H9 (cell line): Measurements from ENCODE around the gene IGF1. TPM values are rescaled to one million over a fixed set of nuclear protein-coding genes. Genes with fewer than 3 reads are reported as not detected.

ENCODE experiments used
- DNase-seq: peaks from one replicate; pipeline ENCODE4 v3.0.0-alpha.2; 2017
- H2AFZ ChIP-seq: one replicate; pipeline ENCODE4 v1.6.1; 2013; ENCODE audit warnings: mild to moderate bottlenecking, low read length, control low read depth, moderate library complexity
- H2AK5ac ChIP-seq: 2 replicates; pipeline ENCODE4 v1.6.1; 2013; ENCODE audit warnings: low read length, control low read depth, mixed read lengths; ENCODE audit not compliant: insufficient read length
- H2BK120ac ChIP-seq: one replicate; pipeline ENCODE4 v1.6.1; 2013; ENCODE audit warnings: low read depth, mild to moderate bottlenecking, low read length, control low read depth, inconsistent platforms; ENCODE audit not compliant: poor library complexity, severe bottlenecking
- H2BK12ac ChIP-seq: 2 replicates; pipeline ENCODE4 v1.6.1; 2013; ENCODE audit warnings: low read length, control low read depth, mixed read lengths, low read depth; ENCODE audit not compliant: insufficient read length
- H2BK15ac ChIP-seq: 2 replicates; pipeline ENCODE4 v1.6.1; 2013; ENCODE audit warnings: low read depth, low read length, control low read depth
- H2BK20ac ChIP-seq: one replicate; pipeline ENCODE4 v1.6.1; 2013; ENCODE audit warnings: low read depth, mild to moderate bottlenecking, low read length, control low read depth, inconsistent platforms; ENCODE audit not compliant: poor library complexity, severe bottlenecking
- H2BK5ac ChIP-seq: 2 replicates; pipeline ENCODE4 v1.6.1; 2013; ENCODE audit warnings: low read length, control low read depth, mixed read lengths; ENCODE audit not compliant: insufficient read length
- H3K14ac ChIP-seq: 2 replicates; pipeline ENCODE4 v1.6.1; 2013; ENCODE audit warnings: low read length, control low read depth; ENCODE audit not compliant: insufficient read depth
- H3K18ac ChIP-seq: 2 replicates; pipeline ENCODE4 v1.6.1; 2013; ENCODE audit warnings: low read depth, mild to moderate bottlenecking, mixed read lengths, low read length, control low read depth; ENCODE audit not compliant: insufficient read length
- H3K23ac ChIP-seq: 2 replicates; pipeline ENCODE4 v1.6.1; 2013; ENCODE audit warnings: low read length, control low read depth, mixed read lengths, low read depth; ENCODE audit not compliant: insufficient read length
- H3K23me2 ChIP-seq: 2 replicates; pipeline ENCODE4 v1.6.1; 2013; ENCODE audit warnings: low read depth, mild to moderate bottlenecking, mixed read lengths, low read length, control low read depth; ENCODE audit not compliant: insufficient read length, poor library complexity, severe bottlenecking
- H3K27ac ChIP-seq: 2 replicates; pipeline ENCODE4 v1.5.1; 2013; ENCODE audit warnings: low read length, control low read depth, mixed read lengths, low read depth; ENCODE audit not compliant: insufficient read length
- H3K27me3 ChIP-seq: 2 replicates; pipeline ENCODE4 v1.6.1; 2013; ENCODE audit warnings: low read length, control low read depth, inconsistent platforms; ENCODE audit not compliant: insufficient read depth
- H3K4ac ChIP-seq: 2 replicates; pipeline ENCODE4 v1.6.1; 2013; ENCODE audit warnings: low read depth, mild to moderate bottlenecking, control low read depth, inconsistent platforms, low read length, moderate library complexity
- H3K4me1 ChIP-seq: 2 replicates; pipeline ENCODE4 v1.6.1; 2013; ENCODE audit warnings: low read length, control low read depth, inconsistent platforms; ENCODE audit not compliant: insufficient read depth
- H3K4me2 ChIP-seq: 2 replicates; pipeline ENCODE4 v1.6.1; 2013; ENCODE audit warnings: low read length, control low read depth, mixed read lengths; ENCODE audit not compliant: insufficient read length, insufficient read depth
- H3K56ac ChIP-seq: 2 replicates; pipeline ENCODE4 v1.6.1; 2013; ENCODE audit warnings: low read depth, mild to moderate bottlenecking, mixed read lengths, low read length, control low read depth; ENCODE audit not compliant: insufficient read length
- H3K79me1 ChIP-seq: 2 replicates; pipeline ENCODE4 v1.6.1; 2013; ENCODE audit warnings: low read depth, mild to moderate bottlenecking, moderate library complexity, low read length, control low read depth, inconsistent platforms; ENCODE audit not compliant: insufficient read depth, poor library complexity, severe bottlenecking
- H3K79me2 ChIP-seq: 2 replicates; pipeline ENCODE4 v1.6.1; 2013; ENCODE audit warnings: low read length, control low read depth, inconsistent platforms; ENCODE audit not compliant: insufficient read depth
- H3K9ac ChIP-seq: 2 replicates; pipeline ENCODE4 v1.6.1; 2013; ENCODE audit warnings: low read length, control low read depth, mixed read lengths; ENCODE audit not compliant: insufficient read length; ENCODE audit errors: extremely low read depth
- H3K9me3 ChIP-seq: one replicate; pipeline ENCODE4 v1.6.1; 2013; ENCODE audit warnings: low read depth, low read length, inconsistent platforms; ENCODE audit not compliant: control insufficient read depth
- H3T11ph ChIP-seq: one replicate; pipeline ENCODE4 v1.6.1; 2013; ENCODE audit warnings: mild to moderate bottlenecking, low read length, control low read depth, inconsistent platforms
- H4K20me1 ChIP-seq: one replicate; pipeline ENCODE4 v1.6.1; 2013; ENCODE audit not compliant: control insufficient read depth, insufficient read length, insufficient read depth
- H4K5ac ChIP-seq: 2 replicates; pipeline ENCODE4 v1.6.1; 2013; ENCODE audit warnings: low read depth, mild to moderate bottlenecking, mixed read lengths, low read length, control low read depth; ENCODE audit not compliant: insufficient read length
- H4K8ac ChIP-seq: replicated peaks from 2 replicates; pipeline ENCODE4 v1.6.1; 2013; ENCODE audit warnings: low read length, control low read depth, mixed read lengths, low read depth; ENCODE audit not compliant: insufficient read length
- H4K91ac ChIP-seq: 2 replicates; pipeline ENCODE4 v1.6.1; 2013; ENCODE audit warnings: low read depth, mild to moderate bottlenecking, moderate library complexity, mixed read lengths, low read length, control low read depth; ENCODE audit not compliant: insufficient read length
- H3K27ac Mint-ChIP-seq, 3 experiments: 2 replicates in 2 of 3; 3 replicates in 1 of 3; pipeline ENCODE4 v1.8.0; 2020 to 2021; ENCODE audit warnings: mixed read lengths in 3 of 3, mild to moderate bottlenecking in 1 of 3, moderate library complexity in 1 of 3
- H3K27me3 Mint-ChIP-seq: 2 replicates; pipeline ENCODE4 v1.8.0; 2021; ENCODE audit warnings: low read depth, mild to moderate bottlenecking, moderate library complexity, mixed read lengths
- H3K36me3 Mint-ChIP-seq, 3 experiments: 2 replicates in 2 of 3; 3 replicates in 1 of 3; pipeline ENCODE4 v1.8.0; 2020 to 2021; ENCODE audit warnings: low read depth in 3 of 3, mixed read lengths in 3 of 3; ENCODE audit not compliant: insufficient read depth in 1 of 3
- H3K4me1 Mint-ChIP-seq, 2 experiments: 2 replicates each; pipeline ENCODE4 v1.8.0; 2020; ENCODE audit warnings: mixed read lengths in 2 of 2
- H3K4me3 Mint-ChIP-seq, 2 experiments: 2 replicates in 1 of 2; 3 replicates in 1 of 2; pipeline ENCODE4 v1.8.0; 2020 to 2021; ENCODE audit warnings: mild to moderate bottlenecking in 2 of 2, mixed read lengths in 2 of 2, moderate library complexity in 1 of 2
- H3K9me3 Mint-ChIP-seq, 2 experiments: 2 replicates in 1 of 2; 3 replicates in 1 of 2; pipeline ENCODE4 v1.8.0; 2020; ENCODE audit warnings: mild to moderate bottlenecking in 2 of 2, mixed read lengths in 2 of 2, moderate library complexity in 1 of 2
- CTCF ChIP-seq: fragments of 200-600 bp; sonication (generic); conservative IDR thresholded peaks from 3 replicates; pipeline ENCODE4 v1.8.0; 2021; ENCODE audit warnings: antibody characterized with exemption, mild to moderate bottlenecking
- WGBS: extraction: QIAGEN DNeasy Blood & Tissue Kit; methylation state at CpG from one replicate; pipeline ENCODE4 v1.1.7; 2013; ENCODE audit warnings: missing lambda C conversion rate, low lambda C conversion rate, mixed read lengths; ENCODE audit not compliant: insufficient read length; ENCODE audit errors: extremely low coverage; 5-methylcytosine and 5-hydroxymethylcytosine counted together
- total RNA-seq: library from RNA; stranded (reverse); gene quantifications from 2 replicates; pipeline ENCODE4 v1.2.1, GENCODE V29; 2021

The IGF1 gene
- total RNA-seq, 1 experiment from 2014 or later: not detected

GRCh38 chr12:102436867-102437266, 43.5 kb downstream of the IGF1 start:
- Histone ChIP-seq H3K14ac (no peak overlapping the region), H2AK5ac (no peak overlapping the region), H3K27ac (no peak overlapping the region), H4K91ac (no peak overlapping the region), H3K4ac (no peak overlapping the region), H3K56ac (no peak overlapping the region), H3K27me3 (no peaks in the 10 kb centered on the region), H3K9ac (no peak overlapping the region), H2BK120ac (no peak overlapping the region), H4K5ac (no peak overlapping the region), H2AFZ (no peak overlapping the region), H4K8ac (no peak overlapping the region), H2BK12ac (no peak overlapping the region), H3K4me2 (no peak overlapping the region), H2BK5ac (no peak overlapping the region), H3K23me2 (no peaks in the 10 kb centered on the region), H3K79me1 (no peaks in the 10 kb centered on the region), H2BK20ac (no peak overlapping the region), H3K79me2 (no peaks in the 10 kb centered on the region), H3K4me1 (no peaks in the 10 kb centered on the region), H3K9me3 (no peaks in the 10 kb centered on the region), H3T11ph (no peak overlapping the region), H3K23ac (no peak overlapping the region), H2BK15ac (no peak overlapping the region), H3K18ac (no peak overlapping the region), H4K20me1 (no peaks in the 10 kb centered on the region)
- DNase-seq: no peak
- no peaks in the 10 kb centered on the region for H3K4me1 Mint-ChIP-seq
- no peak overlapping the region for H3K4me3 Mint-ChIP-seq
- no CpG with 5 or more reads among the region's 4 CpGs for WGBS
- H3K36me3 Mint-ChIP-seq: no peaks in the 10 kb centered on the region
- no peak overlapping the region for H3K27ac Mint-ChIP-seq
- no peak for TF ChIP-seq CTCF
- no peaks in the 10 kb centered on the region for H3K27me3 Mint-ChIP-seq
- H3K9me3 Mint-ChIP-seq: no peaks in the 10 kb centered on the region; a peak in 1 of 5 replicates
